ENCODE measurements around the gene PAK5. TPM values are rescaled to one million over a fixed set of nuclear protein-coding genes. Genes with fewer than 3 reads are reported as not detected.

Gene PAK5
- total RNA-seq, 1 experiment from 2014 or later, result not detected

GRCh38 chr20:9516234-9516871, 322.5 kb downstream of the PAK5 start:
- in situ Hi-C loops (cut with HindIII; ENCODE audit: low pct_unique_long_range_greater_than_20kb, low sequenced_read_pairs), result no loop called here
- no peak for DNase-seq (ENCODE audit: low read depth)

- DNase-seq (ENCODE audit: low read depth), result no peak
- in situ Hi-C loops (cut with HindIII; ENCODE audit: low pct_unique_long_range_greater_than_20kb, low sequenced_read_pairs), result no loop called here
Measured at GRCh38 chr20:9515741-9516233, 323.1 kb downstream of the PAK5 start.

GRCh38 chr20:9515214-9515585, 323.7 kb downstream of the PAK5 start:
- in situ Hi-C loops (cut with HindIII; ENCODE audit: low pct_unique_long_range_greater_than_20kb, low sequenced_read_pairs), result no loop called here

GRCh38 chr20:9514461-9515213, 324.2 kb downstream of the PAK5 start, which contains the start of gene LAMP5:
Gene LAMP5 (plus strand): TSS chr20:9514590. CDS start chr20:9514853, 263 bp downstream.
- in situ Hi-C loops (cut with HindIII; ENCODE audit: low pct_unique_long_range_greater_than_20kb, low sequenced_read_pairs), result no loop called here
- DNase-seq (ENCODE audit: low read depth), result no peak

More at GRCh38 chr20:9515214-9515585, 323.7 kb downstream of the PAK5 start:
- DNase-seq (ENCODE audit: low read depth), result no peak

- DNase-seq (ENCODE audit: low read depth), result no peak
- in situ Hi-C loops (cut with HindIII; ENCODE audit: low pct_unique_long_range_greater_than_20kb, low sequenced_read_pairs), result no loop called here
Measured at GRCh38 chr20:9514072-9514460, 324.8 kb downstream of the PAK5 start.

- in situ Hi-C loops (cut with HindIII; ENCODE audit: low pct_unique_long_range_greater_than_20kb, low sequenced_read_pairs), result no loop called here
- DNase-seq (ENCODE audit: low read depth), result no peak
Measured at GRCh38 chr20:9510911-9511310, 328.0 kb downstream of the PAK5 start.

- no peak for DNase-seq (ENCODE audit: low read depth)
- in situ Hi-C loops (cut with HindIII; ENCODE audit: low pct_unique_long_range_greater_than_20kb, low sequenced_read_pairs), result no loop called here
Measured at GRCh38 chr20:9509246-9509645, 329.6 kb downstream of the PAK5 start.

- in situ Hi-C loops (cut with HindIII; ENCODE audit: low pct_unique_long_range_greater_than_20kb, low sequenced_read_pairs), result no loop called here
- no peak for DNase-seq (ENCODE audit: low read depth)
Measured at GRCh38 chr20:9508696-9509178, 330.1 kb downstream of the PAK5 start.

GRCh38 chr20:9508240-9508661, 330.6 kb downstream of the PAK5 start:
- no peak for DNase-seq (ENCODE audit: low read depth)
- in situ Hi-C loops (cut with HindIII; ENCODE audit: low pct_unique_long_range_greater_than_20kb, low sequenced_read_pairs), result no loop called here

GRCh38 chr20:9507544-9508239, 331.2 kb downstream of the PAK5 start:
- no peak for DNase-seq (ENCODE audit: low read depth)
- in situ Hi-C loops (cut with HindIII; ENCODE audit: low pct_unique_long_range_greater_than_20kb, low sequenced_read_pairs), result no loop called here

GRCh38 chr20:9506964-9507369, 331.9 kb downstream of the PAK5 start:
- in situ Hi-C loops (cut with HindIII; ENCODE audit: low pct_unique_long_range_greater_than_20kb, low sequenced_read_pairs), result no loop called here
- no peak for DNase-seq (ENCODE audit: low read depth)

- in situ Hi-C loops (cut with HindIII; ENCODE audit: low pct_unique_long_range_greater_than_20kb, low sequenced_read_pairs), result no loop called here
- DNase-seq (ENCODE audit: low read depth), result no peak
Measured at GRCh38 chr20:9506280-9506821, 332.5 kb downstream of the PAK5 start.

GRCh38 chr20:9503526-9504245, 335.2 kb downstream of the PAK5 start:
- in situ Hi-C loops (cut with HindIII; ENCODE audit: low pct_unique_long_range_greater_than_20kb, low sequenced_read_pairs), result no loop called here
- DNase-seq (ENCODE audit: low read depth), result no peak

GRCh38 chr20:9501473-9501872, 337.4 kb downstream of the PAK5 start:
- in situ Hi-C loops (cut with HindIII; ENCODE audit: low pct_unique_long_range_greater_than_20kb, low sequenced_read_pairs), result no loop called here
- no peak for DNase-seq (ENCODE audit: low read depth)

GRCh38 chr20:9500121-9500520, 338.8 kb downstream of the PAK5 start:
- DNase-seq (ENCODE audit: low read depth), result no peak
- in situ Hi-C loops (cut with HindIII; ENCODE audit: low pct_unique_long_range_greater_than_20kb, low sequenced_read_pairs), result no loop called here

- in situ Hi-C loops (cut with HindIII; ENCODE audit: low pct_unique_long_range_greater_than_20kb, low sequenced_read_pairs), result no loop called here
- no peak for DNase-seq (ENCODE audit: low read depth)
Measured at GRCh38 chr20:9499126-9499899, 339.6 kb downstream of the PAK5 start.

- DNase-seq (ENCODE audit: low read depth), result no peak
- in situ Hi-C loops (cut with HindIII; ENCODE audit: low pct_unique_long_range_greater_than_20kb, low sequenced_read_pairs), result no loop called here
Measured at GRCh38 chr20:9498322-9498721, 340.6 kb downstream of the PAK5 start.
